ENCODE results near the gene ZIC4.

- TF ChIP-seq, protein P1, sequence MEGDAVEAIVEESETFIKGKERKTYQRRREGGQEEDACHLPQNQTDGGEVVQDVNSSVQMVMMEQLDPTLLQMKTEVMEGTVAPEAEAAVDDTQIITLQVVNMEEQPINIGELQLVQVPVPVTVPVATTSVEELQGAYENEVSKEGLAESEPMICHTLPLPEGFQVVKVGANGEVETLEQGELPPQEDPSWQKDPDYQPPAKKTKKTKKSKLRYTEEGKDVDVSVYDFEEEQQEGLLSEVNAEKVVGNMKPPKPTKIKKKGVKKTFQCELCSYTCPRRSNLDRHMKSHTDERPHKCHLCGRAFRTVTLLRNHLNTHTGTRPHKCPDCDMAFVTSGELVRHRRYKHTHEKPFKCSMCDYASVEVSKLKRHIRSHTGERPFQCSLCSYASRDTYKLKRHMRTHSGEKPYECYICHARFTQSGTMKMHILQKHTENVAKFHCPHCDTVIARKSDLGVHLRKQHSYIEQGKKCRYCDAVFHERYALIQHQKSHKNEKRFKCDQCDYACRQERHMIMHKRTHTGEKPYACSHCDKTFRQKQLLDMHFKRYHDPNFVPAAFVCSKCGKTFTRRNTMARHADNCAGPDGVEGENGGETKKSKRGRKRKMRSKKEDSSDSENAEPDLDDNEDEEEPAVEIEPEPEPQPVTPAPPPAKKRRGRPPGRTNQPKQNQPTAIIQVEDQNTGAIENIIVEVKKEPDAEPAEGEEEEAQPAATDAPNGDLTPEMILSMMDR (IDR thresholded peaks at IDR 0.05) = no peak
- TF ChIP-seq POLR2A (IDR thresholded peaks at IDR 0.05) = no peak
These were observed 3.8 kb upstream of the ZIC4 start for GRCh38 chr3:147410116-147410525.
